SH-SY5Y (cell line): Measurements from ENCODE around the gene OR52E6.

Experiments used
- GATA2 ChIP-seq: IDR thresholded peaks from 2 replicates; pipeline ENCODE4 v1.6.1; 2011; ENCODE audit warnings: mild to moderate bottlenecking, low read depth, low read length
- GATA3 ChIP-seq: IDR thresholded peaks from 2 replicates; pipeline ENCODE4 v1.6.1; 2011; ENCODE audit warnings: low read depth, mild to moderate bottlenecking, low read length, moderate library complexity

- TF ChIP-seq GATA2 (no peak), GATA3 (no peak)
Observed at GRCh38 chr11:5887172-5887571, 45.5 kb upstream of the OR52E6 start.
